NOMO-1 (cell line): ENCODE data around the gene SLC13A5.
"Not testable (repeated sequence)": the region's sequence is repeated elsewhere in the genome, so short reads cannot be mapped to it uniquely, and the experiment has no call there.

Source experiments
- DNase-seq, 2 experiments: peaks; one replicate each; lab custom pipeline; 2025; ENCODE audit not compliant: unreplicated experiment in 2 of 2; lab: John Stamatoyannopoulos, UW

The SLC13A5 gene

DNA sequence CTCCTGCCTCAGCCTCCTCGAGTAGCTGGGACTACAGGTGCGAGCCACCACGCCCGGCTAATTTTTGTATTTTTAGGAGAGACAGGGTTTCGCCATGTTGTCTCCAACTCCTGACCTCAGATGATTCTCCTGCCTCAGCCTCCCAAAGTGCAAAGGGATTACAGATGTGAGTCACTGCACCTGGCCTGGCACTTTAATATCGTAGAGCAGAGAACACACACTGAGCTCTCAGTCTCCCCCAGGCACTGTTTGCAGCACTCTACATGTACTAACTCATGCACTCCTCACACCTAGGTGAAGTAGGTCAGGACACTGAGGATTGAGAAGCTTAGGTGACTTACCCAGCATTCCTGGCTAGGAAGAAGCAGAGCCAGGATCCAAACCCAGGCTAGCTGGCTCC, 46.6 kb downstream of the SLC13A5 start:
- DNase-seq, result no peak

- peak; percentile 48 to 63 for DNase-seq
Measured at GRCh38 chr17:6666077-6666521, 47.1 kb downstream of the SLC13A5 start.

DNA sequence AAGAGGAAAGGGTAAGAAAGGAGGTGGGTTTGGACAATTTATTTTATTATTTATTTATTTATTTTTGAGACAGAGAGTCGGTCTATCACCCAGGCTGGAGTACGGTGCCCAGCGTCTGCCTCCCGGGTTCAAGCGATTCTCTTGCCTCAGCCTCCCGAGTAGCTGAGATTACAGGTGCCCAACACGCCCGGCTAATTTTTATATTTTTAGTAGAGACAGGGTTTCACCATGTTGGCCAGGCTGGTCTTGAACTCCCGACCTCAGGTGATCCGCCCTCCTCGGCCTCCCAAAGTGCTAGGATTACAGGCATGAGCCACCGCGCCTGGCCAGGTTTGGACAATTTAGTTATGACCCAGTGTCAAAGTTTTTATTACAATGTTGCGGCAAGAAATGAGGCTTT, 50.0 kb downstream of the SLC13A5 start:
- DNase-seq, result not testable (repeated sequence)

GRCh38 chr17:6661464-6661848, 51.7 kb downstream of the SLC13A5 start:
- DNase-seq, result no peak

- peak; percentile 76 to 83 for DNase-seq
Measured at GRCh38 chr17:6660805-6661463, 52.2 kb downstream of the SLC13A5 start.

- no peak for DNase-seq
Measured at GRCh38 chr17:6660101-6660500, 53.1 kb downstream of the SLC13A5 start.

DNA sequence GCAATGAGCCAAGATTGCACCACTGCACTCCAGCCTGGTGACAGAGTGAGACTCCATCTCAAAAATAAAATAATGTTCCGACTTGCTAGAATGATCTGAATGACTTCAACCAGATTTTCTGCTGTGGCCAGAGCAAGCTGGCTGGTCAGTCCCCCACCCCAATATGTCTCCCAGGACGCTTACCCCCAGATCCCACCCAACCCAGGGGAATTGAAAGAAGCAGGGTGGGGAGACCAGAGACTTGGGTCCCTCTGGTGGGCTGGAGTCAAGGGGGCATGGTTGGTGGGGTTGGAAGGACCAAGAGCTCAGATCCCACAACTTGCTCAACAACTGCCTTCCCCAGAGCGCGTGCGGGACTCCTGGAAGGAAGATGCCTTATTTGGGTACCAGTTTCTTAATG, 54.8 kb downstream of the SLC13A5 start:
- not testable (repeated sequence) for DNase-seq

- no peak for DNase-seq
Measured at GRCh38 chr17:6657633-6658287, 55.4 kb downstream of the SLC13A5 start.

DNA sequence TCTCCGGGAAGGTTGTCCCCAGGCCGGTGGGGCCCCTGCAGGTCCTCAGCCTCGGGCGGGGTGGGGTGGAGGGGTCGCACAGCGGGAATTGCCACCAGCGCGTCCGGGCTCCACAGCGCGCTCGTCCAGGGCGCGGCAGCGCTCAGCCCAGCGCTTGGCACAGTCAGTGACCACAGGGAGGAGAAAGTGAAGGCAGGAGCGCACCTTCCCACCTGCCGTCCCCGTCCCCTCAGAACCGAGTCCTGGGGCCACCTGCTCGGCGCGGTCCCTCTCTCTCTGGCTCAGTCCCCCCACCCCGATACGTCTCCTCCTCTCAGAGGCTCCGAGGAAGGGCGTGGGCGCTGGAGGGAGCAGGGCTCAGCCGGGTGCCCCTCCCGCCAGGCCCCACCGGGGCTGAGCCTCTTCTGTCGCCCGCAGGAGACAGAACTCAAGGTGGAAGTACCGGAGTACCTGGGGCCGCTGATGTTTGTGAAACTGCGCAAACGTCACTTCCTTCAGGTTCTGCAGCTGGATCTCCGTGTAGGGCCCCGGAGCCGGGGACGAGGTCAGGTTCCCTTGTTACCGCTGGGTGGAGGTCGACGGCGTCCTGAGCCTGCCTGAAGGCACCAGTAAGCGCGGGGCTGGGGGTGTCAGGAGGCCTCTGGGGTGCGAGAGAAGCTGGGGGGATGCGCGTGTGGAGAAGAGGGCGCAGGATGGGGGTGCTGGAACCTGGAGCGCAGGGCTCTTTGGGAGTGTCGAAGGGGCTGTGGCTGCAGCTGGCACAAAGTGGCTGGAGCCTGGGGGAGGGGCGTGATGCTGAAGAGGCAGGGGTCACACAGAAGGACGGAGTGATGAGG, 56.2 kb downstream of the SLC13A5 start:
- not testable (repeated sequence) for DNase-seq

DNA sequence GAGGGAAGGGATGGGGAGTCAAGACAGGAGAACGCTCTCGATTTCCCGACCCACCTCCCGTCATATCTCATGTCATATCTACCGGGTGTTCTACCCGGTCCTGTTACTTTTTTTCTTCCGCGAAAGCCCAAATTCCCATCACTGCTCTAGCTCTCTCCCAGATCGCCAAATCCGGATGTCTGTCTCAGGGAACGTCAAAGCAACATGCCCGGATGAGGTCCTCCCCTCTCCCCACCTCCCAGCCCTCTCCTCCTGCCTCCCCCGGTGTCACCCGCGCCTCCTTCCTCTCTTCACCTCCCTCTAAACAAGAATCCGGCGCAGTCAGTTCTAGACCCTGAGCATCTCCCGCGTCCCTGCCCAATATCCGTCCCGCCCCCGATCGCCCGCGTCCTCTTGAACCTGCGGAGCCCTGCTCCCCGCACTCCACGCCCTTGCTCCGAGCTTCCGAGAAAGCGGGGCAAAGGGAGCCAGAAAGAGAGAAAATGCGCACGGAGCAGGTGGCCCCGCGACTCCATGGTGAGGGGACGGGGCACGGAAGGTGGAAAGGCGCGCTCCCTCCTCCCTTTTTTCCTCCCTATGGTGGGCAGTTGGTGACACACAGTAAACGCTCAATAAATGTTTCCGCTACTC, 57.3 kb downstream of the SLC13A5 start:
- DNase-seq, result not testable (repeated sequence)

DNA sequence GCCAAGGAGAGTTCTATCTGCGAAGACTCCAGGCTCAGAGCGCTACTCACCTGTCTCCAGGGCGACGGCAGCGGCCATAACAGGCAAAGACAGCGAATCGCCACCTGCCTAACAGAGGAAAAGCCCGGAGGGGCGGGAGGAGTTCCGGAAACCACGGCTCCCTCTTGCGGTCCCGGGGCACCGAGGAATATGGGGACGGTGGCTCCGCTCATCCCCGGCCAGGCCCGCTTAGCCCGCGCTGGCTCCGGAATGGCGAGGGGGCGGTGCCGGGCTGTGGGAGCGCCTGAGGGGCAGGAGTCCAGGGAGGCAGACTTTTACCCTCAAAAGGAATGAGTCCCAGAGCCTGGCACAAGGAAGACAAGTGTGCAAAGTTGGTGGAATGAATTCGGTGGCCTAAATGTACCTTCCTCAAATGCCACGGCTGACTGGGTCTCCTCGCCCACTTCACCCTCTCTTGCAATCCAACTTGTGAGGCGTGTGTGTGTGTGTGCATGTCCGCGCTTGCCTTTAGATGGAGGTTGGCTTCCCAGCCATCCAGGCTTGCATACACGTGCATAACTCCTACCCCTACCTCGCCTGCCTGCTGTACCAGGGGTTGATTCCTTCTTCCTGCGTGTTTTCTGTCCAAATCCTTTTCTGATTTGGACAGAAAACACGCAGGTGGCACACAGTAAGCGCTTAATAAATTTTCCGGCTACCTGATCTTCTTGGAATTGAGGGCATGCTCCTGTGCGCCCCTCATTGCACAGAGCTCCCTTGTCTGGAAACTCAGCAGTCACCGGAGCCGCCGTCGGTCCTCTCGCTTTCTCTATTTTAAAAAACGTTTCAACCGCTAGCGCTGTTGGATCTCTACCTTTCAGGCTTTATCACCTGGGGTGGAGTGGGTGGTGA, 58.1 kb downstream of the SLC13A5 start:
- DNase-seq, result no peak

GRCh38 chr17:6651919-6652452, 61.2 kb downstream of the SLC13A5 start:
- DNase-seq, result peak in 1 of 2 experiments; percentile 48

DNA sequence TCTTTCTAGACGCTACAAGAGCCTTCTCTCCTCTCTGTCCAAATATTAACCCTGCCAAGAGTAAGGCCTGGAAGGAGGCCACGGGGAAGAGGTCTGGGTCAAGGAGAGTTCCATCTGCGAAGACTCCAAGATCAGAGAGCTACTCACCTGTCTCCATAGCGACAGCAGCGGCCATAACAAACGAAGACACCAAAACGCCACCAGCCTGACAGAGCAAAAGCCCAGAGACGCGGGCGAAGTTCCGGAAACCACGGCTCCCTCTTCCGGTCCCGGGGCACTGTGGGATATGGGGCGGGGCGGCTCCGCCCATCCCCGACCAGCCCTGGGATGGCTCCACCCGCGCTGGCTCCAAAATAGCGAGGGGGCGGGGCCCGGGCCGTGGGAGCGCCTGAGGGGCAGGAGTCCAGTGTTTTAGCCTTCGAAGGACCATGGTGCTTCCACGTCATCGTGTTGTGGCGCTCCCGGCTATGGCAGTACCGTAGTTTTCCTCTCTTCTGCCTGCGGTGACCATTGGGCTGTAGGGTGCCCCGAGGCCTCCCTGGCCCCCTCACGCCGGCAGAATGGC, 61.7 kb downstream of the SLC13A5 start, which contains the start of the genes C17orf100 and MED31:
C17orf100 (plus strand) TSS at position 409 of the 565 bp plus-strand sequence; CDS start at position 561, 152 bp downstream.
MED31 (minus strand) TSS at position 252 of the 565 bp plus-strand sequence; CDS start at position 175, 77 bp downstream.
- peak; percentile 86 to 92 for DNase-seq

- DNase-seq, result peak in 1 of 2 experiments; percentile 19
Measured at GRCh38 chr17:6648181-6648580, 65.0 kb downstream of the SLC13A5 start.

- DNase-seq, result no peak
Measured at GRCh38 chr17:6643451-6644125, 69.6 kb downstream of the SLC13A5 start.

GRCh38 chr17:6642592-6642991, 70.6 kb downstream of the SLC13A5 start:
- no peak for DNase-seq

GRCh38 chr17:6641247-6641863, 71.8 kb downstream of the SLC13A5 start:
- peak; percentile 19 to 22 for DNase-seq
